ENCODE data around the gene CNNM2.

Gene CNNM2

GRCh38 chr10:103072891-103073290 is 154.8 kb downstream of the CNNM2 start:
- DNase-seq (ENCODE audit: low spot score), result no peak

DNA sequence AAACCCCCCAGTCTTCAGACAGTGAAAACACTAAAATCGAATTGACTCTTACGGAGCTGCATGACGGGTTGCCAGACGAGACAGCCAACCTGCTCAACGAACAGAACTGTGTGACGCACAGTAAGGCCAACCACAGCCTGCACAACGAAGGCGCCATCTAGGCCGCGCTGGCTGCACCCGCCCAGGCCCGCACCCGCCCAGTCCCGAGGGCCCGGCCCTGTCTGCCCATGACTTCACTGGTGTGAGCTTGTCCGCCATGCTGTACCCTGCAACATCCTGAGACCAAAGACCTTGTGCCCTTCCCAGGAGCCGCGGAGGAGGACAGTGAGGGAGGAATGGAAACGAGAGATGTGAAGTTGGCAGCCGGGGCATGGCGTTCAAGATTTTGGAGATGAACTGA is 158.9 kb downstream of the CNNM2 start:
- no peak for DNase-seq (ENCODE audit: low spot score)

- no peak for DNase-seq (ENCODE audit: low spot score)
Observed at GRCh38 chr10:103077491-103078308, 159.6 kb downstream of the CNNM2 start.

- DNase-seq (ENCODE audit: low spot score), result no peak
Observed at GRCh38 chr10:103078309-103078615, 160.2 kb downstream of the CNNM2 start.

DNA sequence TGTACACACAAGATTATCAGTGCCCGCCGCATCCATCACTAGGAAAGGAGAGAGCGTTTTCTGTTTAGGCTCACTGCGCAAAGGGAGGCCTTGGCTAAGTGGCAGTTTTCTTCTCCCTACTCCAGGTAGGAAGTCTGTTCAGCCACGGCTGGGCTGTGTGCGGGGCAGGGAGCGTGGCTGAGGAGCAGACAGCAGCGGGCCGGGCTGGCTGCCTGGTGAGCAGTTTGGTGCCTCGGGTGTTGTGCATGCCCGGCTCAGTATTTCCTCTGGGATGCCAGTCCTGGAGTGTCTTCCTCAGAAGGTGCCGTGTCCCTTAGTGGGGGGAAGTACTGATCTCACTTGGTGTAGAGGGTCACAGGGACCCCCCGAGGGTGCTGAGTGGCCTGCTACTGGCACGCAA is 160.6 kb downstream of the CNNM2 start:
- no peak for DNase-seq (ENCODE audit: low spot score)

DNA sequence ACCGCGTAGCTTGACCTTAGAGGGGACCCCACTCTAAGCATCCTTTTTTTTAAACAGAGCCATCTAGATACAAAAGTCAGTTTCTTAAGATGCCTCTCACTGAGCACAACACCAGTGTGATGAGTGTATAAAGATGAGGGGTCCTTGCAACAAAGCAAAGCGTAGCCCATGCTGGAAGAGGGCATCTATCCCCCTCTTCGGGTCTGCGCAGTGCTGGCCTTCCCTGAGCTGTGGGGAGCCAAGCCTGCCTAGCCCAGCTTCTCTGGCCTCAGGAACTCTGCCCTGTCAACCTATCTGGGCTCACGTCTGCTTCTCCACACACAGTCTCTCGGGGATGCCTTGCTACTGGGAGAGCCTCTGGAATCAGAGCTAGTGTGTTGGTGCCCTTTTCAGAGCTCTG is 161.0 kb downstream of the CNNM2 start:
- no peak for DNase-seq (ENCODE audit: low spot score)

- no peak for DNase-seq (ENCODE audit: low spot score)
Observed at GRCh38 chr10:103079946-103080345, 161.9 kb downstream of the CNNM2 start.

- DNase-seq (ENCODE audit: low spot score), result no peak
Observed at GRCh38 chr10:103080891-103081581, 162.9 kb downstream of the CNNM2 start.

DNA sequence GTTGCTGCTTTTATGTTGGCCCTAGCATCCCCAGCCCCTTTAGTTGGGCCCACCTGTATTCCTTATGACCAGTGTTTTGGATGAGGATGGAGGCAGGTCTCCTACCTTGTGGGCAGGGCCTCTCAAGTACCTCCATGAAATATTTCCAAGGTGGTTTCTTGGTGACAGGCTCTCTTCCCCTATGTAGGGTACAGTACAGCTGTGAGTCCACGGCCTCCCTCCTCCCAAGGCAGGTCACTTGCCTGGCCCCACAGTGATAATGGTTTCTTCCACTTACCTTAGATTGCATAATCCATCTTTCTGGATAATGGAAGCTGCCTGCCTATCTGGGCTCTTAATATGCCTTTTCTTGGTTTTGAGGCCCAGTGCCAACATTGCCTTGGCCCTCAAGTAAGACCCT is 164.6 kb downstream of the CNNM2 start:
- no peak for DNase-seq (ENCODE audit: low spot score)

DNA sequence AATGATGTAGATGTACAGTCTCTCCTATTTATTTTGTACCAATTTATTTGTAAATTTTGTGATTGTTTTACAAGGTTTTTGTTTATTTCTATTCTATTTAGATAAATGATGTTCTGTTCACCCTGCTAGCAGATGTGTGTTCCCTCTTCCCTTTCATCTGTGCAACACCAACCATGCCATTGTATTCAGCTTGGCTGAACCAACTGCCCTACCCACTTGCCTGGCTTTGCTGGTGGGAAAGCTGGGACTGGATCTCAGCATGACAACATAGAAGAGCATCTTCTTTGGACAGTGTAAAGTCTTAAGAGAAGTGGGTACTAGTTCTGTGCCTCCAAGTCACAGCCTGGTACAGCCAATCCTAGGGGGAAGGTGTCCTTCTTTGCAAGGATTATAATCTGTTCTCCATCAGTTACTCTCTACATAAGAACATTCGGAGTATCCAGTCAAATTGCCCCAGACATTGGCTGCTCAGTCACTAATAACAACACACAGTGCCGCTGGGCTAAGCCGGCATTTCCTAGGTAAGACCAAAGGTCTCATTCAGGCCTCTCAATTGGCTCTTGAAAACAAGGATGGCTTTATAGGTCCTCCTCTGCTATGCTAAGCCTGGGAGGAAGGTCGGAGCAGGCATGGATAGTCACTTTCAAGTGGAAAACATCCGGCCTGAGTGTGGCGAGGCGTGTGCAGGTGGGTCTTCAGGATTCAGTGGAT is 165.3 kb downstream of the CNNM2 start:
- no peak for DNase-seq (ENCODE audit: low spot score)

GRCh38 chr10:103083977-103084320 is 165.9 kb downstream of the CNNM2 start:
- no peak for DNase-seq (ENCODE audit: low spot score)

GRCh38 chr10:103086261-103086660 is 168.2 kb downstream of the CNNM2 start:
- DNase-seq (ENCODE audit: low spot score), result no peak

GRCh38 chr10:103086799-103087198 is 168.7 kb downstream of the CNNM2 start:
- no peak for DNase-seq (ENCODE audit: low spot score)

GRCh38 chr10:103089493-103089892 is 171.4 kb downstream of the CNNM2 start:
- no peak for DNase-seq (ENCODE audit: low spot score)

- DNase-seq (ENCODE audit: low spot score), result no peak
Observed at GRCh38 chr10:103090911-103091310, 172.8 kb downstream of the CNNM2 start.

DNA sequence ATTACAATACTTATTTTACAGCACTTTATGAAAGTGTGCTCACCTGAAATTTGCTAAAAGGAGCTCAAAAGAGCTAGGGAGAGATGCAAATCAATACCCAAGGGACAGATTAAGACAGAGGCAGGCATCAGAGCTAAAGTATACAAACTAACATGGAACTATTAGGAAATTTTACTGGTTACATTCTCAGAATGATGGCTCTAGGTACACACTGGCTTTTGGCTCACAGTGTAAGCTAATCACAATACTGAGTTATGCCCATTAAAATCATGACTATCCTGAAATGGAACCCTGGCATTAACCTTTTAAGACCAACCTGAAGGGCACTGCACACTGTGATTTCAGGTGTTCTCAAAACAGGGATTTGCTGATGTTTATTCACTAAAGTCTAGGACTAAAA is 176.9 kb downstream of the CNNM2 start:
- DNase-seq (ENCODE audit: low spot score), result no peak

GRCh38 chr10:103096130-103096529 is 178.0 kb downstream of the CNNM2 start:
- DNase-seq (ENCODE audit: low spot score), result no peak

DNA sequence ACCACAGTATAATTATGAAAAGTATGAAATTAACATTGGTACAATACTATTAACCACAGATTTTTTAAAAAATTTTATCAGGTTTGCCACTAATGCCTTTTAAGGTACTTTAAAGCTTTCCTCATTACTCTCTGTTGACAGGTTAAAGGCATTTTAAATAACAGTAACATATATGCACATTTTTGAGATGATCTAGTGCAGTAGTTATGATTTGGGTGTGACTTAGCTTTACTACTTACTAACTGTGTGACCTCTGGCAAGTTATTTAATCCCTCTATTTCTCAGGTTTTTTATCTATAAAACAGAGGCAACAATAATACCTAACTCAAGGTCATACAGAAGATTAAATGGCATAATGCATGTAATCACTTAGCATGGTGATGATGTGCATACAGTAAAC is 180.1 kb downstream of the CNNM2 start:
- DNase-seq (ENCODE audit: low spot score), result no peak

DNA sequence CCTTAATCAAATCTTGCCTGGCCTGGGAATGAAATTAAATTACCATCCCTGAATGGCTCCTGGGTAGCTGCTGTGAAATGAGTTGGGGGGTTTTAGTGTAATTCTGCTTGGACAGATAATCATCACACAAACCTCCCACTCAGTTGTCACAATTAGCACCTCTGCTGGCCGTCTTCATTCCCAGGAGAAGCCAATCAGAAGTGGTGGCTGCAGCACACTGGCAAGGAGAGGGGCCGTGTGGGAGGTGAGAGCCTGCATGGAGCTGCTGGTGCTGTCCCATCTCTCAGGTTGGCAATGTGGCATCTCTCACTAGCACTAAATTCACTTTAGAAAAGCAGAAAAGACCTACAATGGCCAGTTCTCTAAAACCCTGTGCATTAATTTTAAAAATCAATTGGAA is 182.5 kb downstream of the CNNM2 start:
- DNase-seq (ENCODE audit: low spot score), result no peak

GRCh38 chr10:103102195-103102594 is 184.1 kb downstream of the CNNM2 start:
- no peak for DNase-seq (ENCODE audit: low spot score)

DNA sequence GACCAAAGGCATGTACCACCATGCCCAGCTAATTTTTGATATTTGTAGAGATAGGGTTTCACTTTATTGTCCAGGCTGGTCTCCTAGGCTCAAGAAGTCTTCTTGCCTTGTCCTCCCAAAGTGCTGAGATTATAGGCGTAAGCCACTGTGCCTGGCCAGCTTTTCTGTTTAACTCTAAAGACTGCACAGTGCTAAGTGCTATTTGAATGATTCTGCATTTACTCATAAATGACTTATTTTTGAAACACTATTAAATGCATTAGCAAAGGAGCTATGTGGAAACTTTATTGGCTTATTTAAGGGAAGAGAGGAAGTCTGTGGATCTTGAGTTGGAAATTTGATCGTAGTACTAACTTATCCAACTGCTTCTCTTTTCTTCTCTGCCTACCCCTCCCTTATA is 185.9 kb downstream of the CNNM2 start:
- DNase-seq (ENCODE audit: low spot score), result no peak

DNA sequence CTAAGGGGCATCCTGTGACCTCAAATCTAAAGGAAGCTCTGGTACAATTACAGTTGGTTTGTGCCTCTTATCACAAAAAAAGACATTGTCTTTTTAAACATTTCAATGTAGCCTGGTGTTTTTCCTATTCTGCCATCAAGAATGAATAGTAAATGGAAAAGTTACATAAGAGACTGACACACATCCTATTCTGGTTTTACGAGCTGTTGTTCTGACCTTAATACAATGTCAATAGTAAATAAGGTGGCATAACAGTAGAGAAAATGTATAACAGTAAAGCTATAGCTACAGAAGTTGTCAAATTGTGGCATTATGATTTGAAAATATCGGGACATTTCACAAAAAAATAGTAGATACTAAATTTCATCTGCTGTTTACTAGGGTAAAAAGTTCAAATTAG is 186.6 kb downstream of the CNNM2 start:
- no peak for DNase-seq (ENCODE audit: low spot score)

- DNase-seq (ENCODE audit: low spot score), result no peak
Observed at GRCh38 chr10:103105462-103105861, 187.4 kb downstream of the CNNM2 start.

All from CD4-positive, alpha-beta T cell treated with Interleukin-6 at 100 ng/mL for 8 hours (primary cell).